ENCODE measurements around the gene ATXN2. TPM values are rescaled to one million over a fixed set of nuclear protein-coding genes. Genes with fewer than 3 reads are reported as not detected.
"Not testable (repeated sequence)": the region's sequence is repeated elsewhere in the genome, so short reads cannot be mapped to it uniquely, and the experiment has no call there.

ATXN2 gene
- total RNA-seq, 1 donor from 2014 or later: 71.0 TPM

DNA sequence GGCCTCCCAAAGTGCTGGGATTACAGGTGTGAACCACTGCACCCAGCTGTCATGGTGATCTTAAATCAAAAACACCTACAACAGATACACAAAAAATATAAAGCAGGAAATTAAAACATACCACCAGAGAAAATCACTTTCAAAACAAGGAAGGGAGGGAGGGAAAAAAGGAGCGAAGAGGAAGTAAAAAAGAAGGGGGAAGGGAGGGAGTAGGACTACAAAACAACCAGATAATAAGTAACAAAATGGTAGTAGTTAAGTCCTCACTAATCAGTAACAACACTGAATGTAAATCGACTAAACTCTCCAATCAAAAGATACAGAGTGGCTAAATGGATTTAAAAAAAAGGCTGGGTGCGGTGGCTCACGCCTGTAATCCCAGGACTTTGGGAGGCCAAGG is 104.4 kb downstream of the ATXN2 start:
- Mint-ChIP-seq H3K4me1 (no peaks in the 10 kb centered on the region), H3K4me3 (no peak overlapping the region), H3K27ac (ENCODE audit: unreplicated experiment) (no peak overlapping the region), H3K9me3 (peaks cover 7% of the 10 kb centered on the region), H3K36me3 (ENCODE audit: low read depth) (peaks cover 30% of the 10 kb centered on the region), H3K27me3 (ENCODE audit: low read depth) (no peaks in the 10 kb centered on the region)
- DNase-seq (ENCODE audit: low read depth, low spot score): no peak
- TF ChIP-seq CTCF (conservative IDR thresholded peaks at IDR 0.05): no peak

GRCh38 chr12:111492979-111493378 is 106.1 kb downstream of the ATXN2 start:
- H3K27me3 Mint-ChIP-seq (ENCODE audit: low read depth); H3K27ac Mint-ChIP-seq (ENCODE audit: unreplicated experiment); DNase-seq (ENCODE audit: low read depth, low spot score); H3K9me3 Mint-ChIP-seq; H3K4me3 Mint-ChIP-seq; H3K4me1 Mint-ChIP-seq: not testable (repeated sequence)
- peaks cover 22% of the 10 kb centered on the region for H3K36me3 Mint-ChIP-seq (ENCODE audit: low read depth)

GRCh38 chr12:111488798-111489197 is 110.3 kb downstream of the ATXN2 start:
- no peaks in the 10 kb centered on the region for H3K4me1 Mint-ChIP-seq
- no peaks in the 10 kb centered on the region for H3K9me3 Mint-ChIP-seq
- no peaks in the 10 kb centered on the region for H3K27me3 Mint-ChIP-seq (ENCODE audit: low read depth)
- DNase-seq (ENCODE audit: low read depth, low spot score): no peak
- no peak overlapping the region for H3K4me3 Mint-ChIP-seq
- H3K36me3 Mint-ChIP-seq (ENCODE audit: low read depth): peaks cover 6% of the 10 kb centered on the region
- no peak overlapping the region for H3K27ac Mint-ChIP-seq (ENCODE audit: unreplicated experiment)
- TF ChIP-seq CTCF (conservative IDR thresholded peaks at IDR 0.05): no peak

GRCh38 chr12:111488271-111488670 is 110.8 kb downstream of the ATXN2 start:
- H3K27ac Mint-ChIP-seq (ENCODE audit: unreplicated experiment): no peak overlapping the region

GRCh38 chr12:111482462-111482861 is 116.7 kb downstream of the ATXN2 start:
- no peaks in the 10 kb centered on the region for H3K27me3 Mint-ChIP-seq (ENCODE audit: low read depth)

More at GRCh38 chr12:111488271-111488670, 110.8 kb downstream of the ATXN2 start:
- TF ChIP-seq CTCF (conservative IDR thresholded peaks at IDR 0.05): no peak
- Mint-ChIP-seq H3K36me3 (ENCODE audit: low read depth) (peaks cover 6% of the 10 kb centered on the region), H3K9me3 (no peaks in the 10 kb centered on the region), H3K27me3 (ENCODE audit: low read depth) (no peaks in the 10 kb centered on the region), H3K4me1 (no peaks in the 10 kb centered on the region), H3K4me3 (no peak overlapping the region)
- DNase-seq (ENCODE audit: low read depth, low spot score): no peak

DNA sequence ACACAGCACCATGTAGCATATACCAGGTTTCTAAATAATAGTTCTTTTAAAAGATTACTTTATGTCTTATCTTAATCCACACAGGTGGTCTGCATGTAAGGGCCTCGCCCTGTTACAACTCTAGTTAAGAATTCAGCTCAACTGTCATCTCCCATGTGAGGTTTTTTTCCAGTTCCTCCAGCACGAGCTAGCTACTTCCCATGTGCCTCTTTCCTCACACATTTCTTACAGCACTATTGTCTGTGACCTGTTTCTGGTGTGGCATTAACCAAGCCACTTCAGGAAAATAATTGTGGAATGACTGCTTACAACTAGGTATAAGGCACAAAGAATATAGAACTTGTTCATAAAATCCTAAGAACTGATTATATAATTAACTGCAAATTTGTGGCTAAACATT is 127.9 kb downstream of the ATXN2 start:
- peaks cover 6% of the 10 kb centered on the region for H3K36me3 Mint-ChIP-seq (ENCODE audit: low read depth)
- no peak overlapping the region for H3K27ac Mint-ChIP-seq (ENCODE audit: unreplicated experiment)
- H3K27me3 Mint-ChIP-seq (ENCODE audit: low read depth): no peaks in the 10 kb centered on the region
- no peaks in the 10 kb centered on the region for H3K4me1 Mint-ChIP-seq
- no peak overlapping the region for H3K4me3 Mint-ChIP-seq
- H3K9me3 Mint-ChIP-seq: no peaks in the 10 kb centered on the region
- no peak for DNase-seq (ENCODE audit: low read depth, low spot score)
- TF ChIP-seq CTCF (conservative IDR thresholded peaks at IDR 0.05): no peak

More at GRCh38 chr12:111482462-111482861, 116.7 kb downstream of the ATXN2 start:
- Mint-ChIP-seq H3K27ac (ENCODE audit: unreplicated experiment) (no peak overlapping the region), H3K4me3 (no peak overlapping the region), H3K4me1 (no peaks in the 10 kb centered on the region), H3K36me3 (ENCODE audit: low read depth) (peaks cover 7% of the 10 kb centered on the region), H3K9me3 (no peaks in the 10 kb centered on the region)
- no peak for DNase-seq (ENCODE audit: low read depth, low spot score)
- peak; percentile 37 for TF ChIP-seq CTCF (conservative IDR thresholded peaks at IDR 0.05)

Data from neural crest cell (in vitro differentiated cells).